GM19035 (cell line): Measurements from ENCODE around the gene RPL15.

Experiments used
- ATAC-seq: cut with Tn5 transposase; IDR thresholded peaks from one replicate; pipeline ENCODE4 v1.9.1; 2021; ENCODE audit not compliant: unreplicated experiment

Gene RPL15

GRCh38 chr3:23959135-23959900 lies 42.4 kb downstream of the RPL15 start:
- ATAC-seq = no peak

GRCh38 chr3:23960649-23961048 lies 43.7 kb downstream of the RPL15 start:
- no peak for ATAC-seq

- no peak for ATAC-seq
Observed at GRCh38 chr3:23961066-23961465, 44.1 kb downstream of the RPL15 start.

- ATAC-seq = no peak
Observed at GRCh38 chr3:23961913-23962312, 45.0 kb downstream of the RPL15 start.

- no peak for ATAC-seq
Observed at GRCh38 chr3:23964537-23965235, 47.8 kb downstream of the RPL15 start.

- no peak for ATAC-seq
Observed at GRCh38 chr3:23966328-23966727, 49.4 kb downstream of the RPL15 start.

GRCh38 chr3:23968463-23969184 lies 51.7 kb downstream of the RPL15 start:
- ATAC-seq = no peak

GRCh38 chr3:23969393-23969792 lies 52.5 kb downstream of the RPL15 start:
- ATAC-seq = no peak
